ENCODE measurements around the gene GPBAR1.
"Not testable (repeated sequence)": the region's sequence is repeated elsewhere in the genome, so short reads cannot be mapped to it uniquely, and the experiment has no call there.

The GPBAR1 gene

DNA sequence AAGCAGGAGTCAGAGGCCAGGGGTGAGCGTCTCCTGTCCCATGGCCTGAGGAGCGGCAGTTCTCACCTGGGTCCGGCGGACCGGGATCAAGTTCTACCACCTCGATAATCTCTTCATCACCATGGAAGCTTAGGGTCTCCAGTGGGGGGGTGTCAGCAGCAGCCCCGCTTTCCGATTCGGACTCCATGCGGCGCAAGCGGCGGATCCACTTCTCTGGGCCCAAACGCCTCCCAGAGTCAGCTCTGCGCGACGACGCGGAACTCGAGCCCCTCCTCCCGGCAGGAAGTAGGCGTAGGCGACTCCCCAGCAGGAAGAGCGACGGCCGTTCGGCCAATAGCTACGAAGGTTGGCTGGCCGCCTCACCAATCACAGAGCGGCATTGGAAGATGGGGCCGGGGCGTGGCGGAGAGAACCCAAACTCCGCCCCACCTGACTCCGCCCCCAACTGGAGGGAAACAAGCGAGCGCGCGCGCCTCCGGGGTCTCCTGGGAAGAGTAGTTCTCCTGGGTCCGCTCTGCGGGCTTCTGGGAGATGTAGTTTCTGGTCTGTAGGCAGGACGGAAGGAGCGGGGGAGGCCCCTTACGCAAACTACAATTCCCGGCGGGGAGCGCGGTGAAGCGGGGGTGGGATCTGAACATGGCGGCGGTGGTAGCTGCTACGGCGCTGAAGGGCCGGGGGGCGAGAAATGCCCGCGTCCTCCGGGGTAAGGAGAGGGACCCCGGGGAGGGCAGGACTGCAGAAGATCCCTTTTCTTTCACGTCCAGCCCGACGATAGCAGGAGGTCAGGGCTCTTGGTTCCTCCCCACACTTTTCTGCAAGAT lies 9.3 kb downstream of the GPBAR1 start, which contains the start of the genes AAMP and PNKD:
AAMP (minus strand) TSS at position 238 of the 821 bp plus-strand sequence; CDS start at position 187, 51 bp downstream.
PNKD (plus strand) TSS at position 620 of the 821 bp plus-strand sequence; CDS start at position 637, 17 bp downstream.
- peak within 1 kb of the TSS; percentile 86 to 96 for H3K4me3 ChIP-seq (ENCODE audit: low read length in 2 of 2)
- H3K27me3 ChIP-seq (ENCODE audit: control insufficient read depth in 1 of 2, insufficient read depth in 2 of 2, low read length in 2 of 2), result no peaks in the 10 kb centered on the region
- peaks cover 36 to 39% of the 10 kb centered on the region in 2 donors for H3K36me3 ChIP-seq (ENCODE audit: control insufficient read depth in 2 of 2, insufficient read depth in 2 of 2, low read length in 2 of 2)
- peak within 1 kb of the TSS; percentile 92 to 93 for H3K9ac ChIP-seq (ENCODE audit: low read length in 2 of 2)
- H3K4me1 ChIP-seq (ENCODE audit: control insufficient read depth, insufficient read depth, low read length), result peaks cover 46% of the 10 kb centered on the region
- H3K9me3 ChIP-seq (ENCODE audit: control insufficient read depth in 2 of 2, low read length in 2 of 2), result no peaks in the 10 kb centered on the region
- H3K27ac ChIP-seq (ENCODE audit: low read length), result peak within 1 kb of the TSS; percentile 70

DNA sequence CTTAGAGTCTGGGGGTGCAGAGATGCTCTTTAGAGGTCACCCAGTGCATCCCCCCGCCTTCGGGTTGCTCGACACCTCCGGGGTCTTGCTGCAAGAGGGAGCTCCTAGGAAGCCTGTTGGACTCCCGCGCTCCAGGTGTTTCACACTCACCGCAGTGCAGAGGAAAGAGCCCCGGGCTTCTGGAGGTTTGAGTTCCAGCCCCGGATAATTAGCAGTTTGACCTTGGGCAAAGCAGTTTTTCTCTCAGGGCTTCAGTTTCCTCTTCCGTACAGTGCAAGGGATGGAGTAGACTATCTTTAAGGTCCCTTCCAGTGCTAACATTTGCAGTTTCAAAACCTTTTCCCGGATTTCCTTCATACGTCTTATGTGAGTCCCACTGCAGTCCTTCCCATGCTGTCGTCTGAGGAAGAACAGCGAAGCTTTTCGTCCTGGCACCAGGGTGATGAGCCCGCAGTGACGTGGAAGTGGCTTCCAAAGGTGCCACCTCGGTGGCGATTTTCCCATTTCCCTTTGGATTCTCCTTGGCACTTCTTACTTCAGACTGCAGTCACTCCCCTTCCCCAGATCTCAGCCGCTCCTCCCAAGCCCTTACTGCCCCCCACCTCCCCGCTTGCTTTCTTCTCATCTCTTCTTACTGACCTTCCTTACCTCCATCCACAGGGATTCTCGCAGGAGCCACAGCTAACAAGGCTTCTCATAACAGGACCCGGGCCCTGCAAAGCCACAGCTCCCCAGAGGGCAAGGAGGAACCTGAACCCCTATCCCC lies 10.1 kb downstream of the GPBAR1 start:
- H3K9me3 ChIP-seq (ENCODE audit: control insufficient read depth in 2 of 2, low read length in 2 of 2), result no peaks in the 10 kb centered on the region
- H3K36me3 ChIP-seq (ENCODE audit: control insufficient read depth in 2 of 2, insufficient read depth in 2 of 2, low read length in 2 of 2), result peaks cover 36 to 39% of the 10 kb centered on the region in 2 donors
- no peaks in the 10 kb centered on the region for H3K27me3 ChIP-seq (ENCODE audit: control insufficient read depth in 1 of 2, insufficient read depth in 2 of 2, low read length in 2 of 2)
- peak overlapping the region; percentile 81 to 96 for H3K4me3 ChIP-seq (ENCODE audit: low read length in 2 of 2)
- peak overlapping the region; percentile 78 to 85 for H3K9ac ChIP-seq (ENCODE audit: low read length in 2 of 2)
- peaks cover 42% of the 10 kb centered on the region for H3K4me1 ChIP-seq (ENCODE audit: control insufficient read depth, insufficient read depth, low read length)
- H3K27ac ChIP-seq (ENCODE audit: low read length), result peak overlapping the region; percentile 70

DNA sequence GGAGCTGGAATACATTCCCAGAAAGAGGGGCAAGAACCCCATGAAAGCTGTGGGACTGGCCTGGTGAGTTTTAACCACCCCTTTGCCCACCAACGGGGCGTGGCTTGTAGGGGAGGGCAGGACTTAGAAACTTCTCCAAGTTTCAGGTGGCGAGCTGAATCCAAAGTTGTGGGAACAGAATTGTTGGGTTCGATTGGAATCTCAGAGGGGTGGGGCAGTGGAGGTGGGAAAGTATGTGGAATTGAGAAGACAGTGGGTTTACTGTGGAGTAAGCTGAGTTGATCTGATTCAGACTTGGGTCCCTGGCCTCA lies 10.6 kb downstream of the GPBAR1 start:
- Histone ChIP-seq H3K4me1 (ENCODE audit: control insufficient read depth, insufficient read depth, low read length) (peaks cover 42% of the 10 kb centered on the region), H3K27ac (ENCODE audit: low read length) (peak overlapping the region; percentile 70), H3K4me3 (ENCODE audit: low read length in 2 of 2) (peak overlapping the region; percentile 81 to 96), H3K27me3 (ENCODE audit: control insufficient read depth in 1 of 2, insufficient read depth in 2 of 2, low read length in 2 of 2) (no peaks in the 10 kb centered on the region), H3K9ac (ENCODE audit: low read length in 2 of 2) (peak overlapping the region; percentile 42 to 78), H3K36me3 (ENCODE audit: control insufficient read depth in 2 of 2, insufficient read depth in 2 of 2, low read length in 2 of 2) (peaks cover 35 to 38% of the 10 kb centered on the region in 2 donors), H3K9me3 (ENCODE audit: control insufficient read depth in 2 of 2, low read length in 2 of 2) (no peaks in the 10 kb centered on the region)

DNA sequence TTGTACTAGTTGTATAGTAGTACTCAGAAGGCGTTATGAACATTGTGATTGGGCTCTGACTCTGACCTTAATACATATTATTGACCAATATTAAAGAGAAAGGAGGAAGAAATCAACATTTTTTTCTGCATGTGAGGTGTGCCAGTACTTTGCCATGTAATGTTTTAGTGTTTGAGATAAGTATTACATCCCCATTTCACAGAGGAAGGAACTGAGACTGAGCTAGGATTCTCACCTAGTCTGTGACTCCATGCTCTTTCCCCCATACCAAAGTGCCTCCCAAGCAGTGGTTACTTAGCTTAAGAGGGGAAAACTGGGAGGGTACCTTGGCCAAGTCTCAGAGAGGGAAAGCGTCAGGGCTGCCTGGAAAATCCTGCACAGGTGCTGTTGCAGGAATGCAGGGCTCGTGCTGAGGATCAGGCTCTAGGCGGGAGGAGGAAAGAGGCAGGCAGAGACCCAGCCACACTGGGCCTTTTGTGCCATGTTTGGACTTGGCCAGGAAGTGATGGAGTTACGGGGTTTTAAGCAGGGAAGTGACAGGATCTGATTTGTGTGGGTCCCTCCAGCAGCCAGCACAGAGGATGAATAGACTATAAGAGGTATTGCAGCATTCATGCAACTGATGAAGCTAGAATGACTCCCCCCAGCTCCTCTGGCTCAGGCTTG lies 11.2 kb downstream of the GPBAR1 start:
- Histone ChIP-seq H3K27me3 (ENCODE audit: control insufficient read depth in 1 of 2, insufficient read depth in 2 of 2, low read length in 2 of 2) (no peaks in the 10 kb centered on the region), H3K27ac (ENCODE audit: low read length) (peak overlapping the region; percentile 64), H3K9ac (ENCODE audit: low read length in 2 of 2) (peak overlapping the region in 1 of 2 donors; percentile 78), H3K9me3 (ENCODE audit: control insufficient read depth in 2 of 2, low read length in 2 of 2) (no peaks in the 10 kb centered on the region), H3K4me1 (ENCODE audit: control insufficient read depth, insufficient read depth, low read length) (peaks cover 42% of the 10 kb centered on the region), H3K36me3 (ENCODE audit: control insufficient read depth in 2 of 2, insufficient read depth in 2 of 2, low read length in 2 of 2) (peaks cover 35 to 38% of the 10 kb centered on the region in 2 donors), H3K4me3 (ENCODE audit: low read length in 2 of 2) (peak overlapping the region; percentile 57 to 81)

DNA sequence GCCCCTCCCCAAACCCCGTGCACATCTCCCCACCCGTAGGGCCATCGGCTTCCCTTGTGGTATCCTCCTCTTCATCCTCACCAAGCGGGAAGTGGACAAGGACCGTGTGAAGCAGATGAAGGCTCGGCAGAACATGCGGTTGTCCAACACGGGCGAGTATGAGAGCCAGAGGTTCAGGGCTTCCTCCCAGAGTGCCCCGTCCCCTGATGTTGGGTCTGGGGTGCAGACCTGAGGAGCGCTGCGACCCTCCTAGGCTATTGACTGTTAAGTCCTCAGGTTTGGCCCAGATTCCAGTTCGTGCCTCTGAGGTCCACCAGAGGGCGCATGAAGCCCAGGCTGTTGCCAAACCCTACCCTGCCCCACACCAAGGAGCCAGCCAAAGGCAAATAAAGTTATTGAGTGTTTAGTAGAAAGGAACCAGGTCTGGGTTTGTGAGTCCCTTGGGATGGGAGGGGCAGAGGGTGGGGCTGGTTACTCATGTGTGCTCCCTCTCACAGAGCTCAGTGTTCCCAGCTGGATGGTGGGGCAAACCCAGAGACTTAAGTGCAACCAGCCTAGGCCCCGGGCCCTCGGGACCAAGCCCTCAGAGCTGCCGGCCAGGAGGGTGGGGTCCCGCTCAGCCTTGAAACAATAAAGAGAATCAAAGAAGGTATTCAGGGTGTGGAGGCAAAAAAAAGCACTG lies 11.9 kb downstream of the GPBAR1 start:
- peaks cover 38 to 39% of the 10 kb centered on the region in 2 donors for H3K36me3 ChIP-seq (ENCODE audit: control insufficient read depth in 2 of 2, insufficient read depth in 2 of 2, low read length in 2 of 2)

DNA sequence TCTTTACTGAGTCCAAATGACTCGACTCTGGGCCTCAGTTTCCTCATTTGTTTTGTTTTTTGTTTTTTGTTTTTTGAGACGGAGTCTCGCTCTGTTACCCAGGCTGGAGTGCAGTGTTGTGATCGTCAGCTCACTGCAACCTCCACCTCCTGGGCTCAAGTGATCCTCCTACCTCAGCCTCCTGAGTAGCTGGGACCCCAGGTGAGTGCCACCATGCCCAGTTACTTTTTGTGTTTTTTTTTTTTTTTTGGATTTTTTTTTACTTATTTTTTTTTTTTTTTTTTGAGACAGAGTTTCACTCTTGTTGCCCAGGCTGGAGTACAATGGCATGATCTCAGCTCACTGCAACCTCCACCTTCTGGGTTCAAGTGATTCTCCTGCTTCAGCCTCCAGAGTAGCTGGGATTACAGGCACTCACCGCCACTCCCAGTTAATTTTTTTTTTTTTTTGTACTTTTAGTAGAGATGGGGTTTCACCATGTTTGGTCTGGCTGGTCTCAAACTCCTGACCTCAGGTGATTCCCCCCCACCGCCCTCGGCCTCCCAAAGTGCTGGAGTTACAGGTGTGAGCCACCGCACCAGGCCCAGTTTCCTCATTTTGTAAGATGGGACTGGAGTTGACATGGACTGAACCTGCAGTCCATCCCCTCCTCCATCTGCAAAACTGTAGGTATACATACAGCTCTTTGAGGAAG lies 12.5 kb downstream of the GPBAR1 start:
- H3K4me1 ChIP-seq (ENCODE audit: control insufficient read depth, insufficient read depth, low read length), result peaks cover 38% of the 10 kb centered on the region
- H3K36me3 ChIP-seq (ENCODE audit: control insufficient read depth in 2 of 2, insufficient read depth in 2 of 2, low read length in 2 of 2), result peaks cover 45 to 46% of the 10 kb centered on the region in 2 donors
- peak overlapping the region in 1 of 2 donors; percentile 57 for H3K4me3 ChIP-seq (ENCODE audit: low read length in 2 of 2)
- peak overlapping the region; percentile 64 for H3K27ac ChIP-seq (ENCODE audit: low read length)
- not testable (repeated sequence) for H3K27me3 ChIP-seq (ENCODE audit: control insufficient read depth in 1 of 2, insufficient read depth in 2 of 2, low read length in 2 of 2); H3K9ac ChIP-seq (ENCODE audit: low read length in 2 of 2); H3K9me3 ChIP-seq (ENCODE audit: control insufficient read depth in 2 of 2, low read length in 2 of 2)

More for the DNA sequence above, 11.9 kb downstream of the GPBAR1 start:
- H3K4me3 ChIP-seq (ENCODE audit: low read length in 2 of 2), result peak overlapping the region in 1 of 2 donors; percentile 57
- peak overlapping the region; percentile 64 for H3K27ac ChIP-seq (ENCODE audit: low read length)
- H3K27me3 ChIP-seq (ENCODE audit: control insufficient read depth in 1 of 2, insufficient read depth in 2 of 2, low read length in 2 of 2), result no peaks in the 10 kb centered on the region
- no peaks in the 10 kb centered on the region for H3K9me3 ChIP-seq (ENCODE audit: control insufficient read depth in 2 of 2, low read length in 2 of 2)
- H3K9ac ChIP-seq (ENCODE audit: low read length in 2 of 2), result no peak overlapping the region
- peaks cover 39% of the 10 kb centered on the region for H3K4me1 ChIP-seq (ENCODE audit: control insufficient read depth, insufficient read depth, low read length)

DNA sequence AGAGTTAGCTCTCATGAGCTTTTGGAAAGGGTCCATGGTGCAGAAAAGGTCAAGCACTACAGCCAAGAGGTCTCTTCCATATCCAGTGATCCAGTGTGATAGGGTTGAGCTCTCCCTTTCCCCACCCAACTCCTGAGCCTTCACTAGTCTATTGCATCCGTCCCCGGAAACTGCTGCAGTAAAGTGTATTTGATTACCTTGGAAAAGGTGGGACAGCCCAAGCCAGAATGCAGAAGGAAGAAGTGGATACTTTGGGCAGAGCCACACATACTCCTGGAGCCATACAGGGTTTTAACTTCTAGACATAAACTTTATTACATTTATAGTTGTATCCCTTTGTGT lies 13.1 kb downstream of the GPBAR1 start:
- Histone ChIP-seq H3K9me3 (ENCODE audit: control insufficient read depth in 2 of 2, low read length in 2 of 2) (no peaks in the 10 kb centered on the region), H3K4me1 (ENCODE audit: control insufficient read depth, insufficient read depth, low read length) (peaks cover 39% of the 10 kb centered on the region), H3K27ac (ENCODE audit: low read length) (no peak overlapping the region), H3K4me3 (ENCODE audit: low read length in 2 of 2) (no peak overlapping the region), H3K36me3 (ENCODE audit: control insufficient read depth in 2 of 2, insufficient read depth in 2 of 2, low read length in 2 of 2) (peaks cover 50 to 51% of the 10 kb centered on the region in 2 donors), H3K9ac (ENCODE audit: low read length in 2 of 2) (no peak overlapping the region), H3K27me3 (ENCODE audit: control insufficient read depth in 1 of 2, insufficient read depth in 2 of 2, low read length in 2 of 2) (no peaks in the 10 kb centered on the region)

DNA sequence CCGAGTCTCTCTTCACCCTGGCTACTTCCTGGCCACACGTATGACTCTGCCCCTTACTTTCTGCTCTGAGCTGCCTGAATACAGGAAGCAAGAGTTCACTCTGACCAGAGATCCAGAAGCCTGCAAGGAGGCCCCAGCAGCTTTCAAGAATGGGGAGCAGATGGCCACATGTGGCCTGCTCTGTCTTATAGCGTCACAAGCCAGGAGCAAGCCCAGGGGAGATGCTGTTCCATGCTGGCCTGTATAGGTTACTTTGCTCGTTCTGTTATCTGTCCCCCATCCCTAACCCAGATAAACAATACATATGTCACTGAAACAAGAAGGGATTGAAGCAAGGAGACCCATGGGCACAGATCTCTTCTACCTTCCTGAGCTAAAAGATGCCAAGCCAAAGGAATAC lies 13.8 kb downstream of the GPBAR1 start:
- peak overlapping the region; percentile 55 for H3K27ac ChIP-seq (ENCODE audit: low read length)

DNA sequence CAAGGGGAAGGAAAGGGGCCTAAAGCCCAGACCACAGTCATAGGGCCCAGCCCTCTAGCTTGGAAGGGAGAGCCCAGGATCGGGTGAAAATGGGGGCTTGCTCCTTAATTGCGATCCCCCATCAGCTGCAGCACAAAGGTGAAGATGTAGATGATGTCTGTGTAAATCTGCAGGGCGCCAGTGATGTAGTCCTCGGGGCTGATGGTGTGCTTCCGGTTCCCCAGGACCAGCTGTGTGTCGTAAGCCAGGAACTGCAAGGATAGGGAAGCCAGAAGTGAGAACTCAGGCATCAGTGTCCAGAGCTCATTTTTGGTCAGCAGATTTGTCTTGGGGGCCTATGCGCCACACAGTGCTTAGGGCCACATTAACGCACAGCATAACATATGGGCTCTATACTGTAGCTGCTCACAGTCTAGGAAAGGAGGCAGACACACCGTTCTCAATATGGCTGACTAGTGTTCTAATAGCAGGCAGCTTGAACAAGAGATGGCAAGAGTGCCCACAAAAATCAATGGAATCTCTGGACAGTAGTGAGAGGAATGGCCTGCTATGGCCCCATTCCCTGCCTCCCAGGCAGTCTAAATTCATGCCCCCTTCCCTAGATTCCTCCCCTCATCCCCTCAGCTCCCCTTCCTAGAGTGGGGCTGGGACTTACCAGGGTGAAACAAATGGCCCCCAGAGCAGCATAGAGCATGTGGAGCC lies 14.7 kb downstream of the GPBAR1 start:
- H3K27ac ChIP-seq (ENCODE audit: low read length), result peak overlapping the region; percentile 55
- H3K9ac ChIP-seq (ENCODE audit: low read length in 2 of 2), result peak overlapping the region in 1 of 2 donors; percentile 36
- H3K4me1 ChIP-seq (ENCODE audit: control insufficient read depth, insufficient read depth, low read length), result peaks cover 37% of the 10 kb centered on the region
- no peak overlapping the region for H3K4me3 ChIP-seq (ENCODE audit: low read length in 2 of 2)
- no peaks in the 10 kb centered on the region for H3K9me3 ChIP-seq (ENCODE audit: control insufficient read depth in 2 of 2, low read length in 2 of 2)
- no peaks in the 10 kb centered on the region for H3K27me3 ChIP-seq (ENCODE audit: control insufficient read depth in 1 of 2, insufficient read depth in 2 of 2, low read length in 2 of 2)
- H3K36me3 ChIP-seq (ENCODE audit: control insufficient read depth in 2 of 2, insufficient read depth in 2 of 2, low read length in 2 of 2), result peaks cover 67% of the 10 kb centered on the region in 2 donors

More for the DNA sequence above, 13.8 kb downstream of the GPBAR1 start:
- no peaks in the 10 kb centered on the region for H3K27me3 ChIP-seq (ENCODE audit: control insufficient read depth in 1 of 2, insufficient read depth in 2 of 2, low read length in 2 of 2)
- H3K4me1 ChIP-seq (ENCODE audit: control insufficient read depth, insufficient read depth, low read length), result peaks cover 34% of the 10 kb centered on the region
- H3K9me3 ChIP-seq (ENCODE audit: control insufficient read depth in 2 of 2, low read length in 2 of 2), result no peaks in the 10 kb centered on the region
- peaks cover 58% of the 10 kb centered on the region in 2 donors for H3K36me3 ChIP-seq (ENCODE audit: control insufficient read depth in 2 of 2, insufficient read depth in 2 of 2, low read length in 2 of 2)
- H3K9ac ChIP-seq (ENCODE audit: low read length in 2 of 2), result peak overlapping the region in 1 of 2 donors; percentile 16
- no peak overlapping the region for H3K4me3 ChIP-seq (ENCODE audit: low read length in 2 of 2)

All from stomach smooth muscle (tissue), 2 donors.